ENCODE data around the gene ZFYVE28.

DNA sequence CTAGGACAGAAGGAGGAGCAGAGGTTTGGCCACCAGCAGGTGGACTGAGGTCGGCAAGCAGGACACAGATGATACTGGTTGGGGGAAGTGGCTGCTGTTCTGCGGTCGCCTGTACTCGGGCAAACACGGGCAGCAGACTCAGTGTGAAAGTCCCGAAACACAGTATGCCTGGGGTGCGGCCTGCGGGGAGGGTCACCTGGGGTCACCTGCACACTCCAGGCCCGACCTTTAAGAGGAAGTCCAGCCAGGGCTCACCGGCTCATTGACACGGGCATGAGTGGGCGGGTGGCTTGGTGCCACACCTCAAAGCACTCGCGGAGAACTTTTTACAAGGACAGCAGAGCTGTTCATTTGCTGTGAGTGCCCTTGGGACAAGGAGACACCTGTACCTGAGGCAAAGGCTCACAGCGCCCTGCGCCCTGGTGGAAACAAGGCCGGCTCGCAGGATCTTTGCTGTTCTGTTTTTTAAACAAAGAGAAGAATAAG is 85.0 kb downstream of the ZFYVE28 start:
- TF ChIP-seq CTCF (IDR thresholded peaks at IDR 0.05) = no peak
- no peak for TF ChIP-seq EP300 (IDR thresholded peaks at IDR 0.05)

Data from ovary (tissue), 3 donors.